H54 (cell line): ENCODE data around the gene CALHM6.
A peak's percentile ranks its signal among the peaks of the same experiment; 100 is the strongest.

Source experiments
- DNase-seq: peaks from one replicate; pipeline ENCODE4 v3.0.0; 2011; ENCODE audit warnings: low spot score, mixed read lengths; ENCODE audit not compliant: insufficient read length
- FAIRE-seq: peaks from 3 replicates; lab custom pipeline; 2011; peaks lifted over from hg19 to GRCh38; lab: Jason Lieb, UNC
- POLR2A ChIP-seq: IDR thresholded peaks from 2 replicates; pipeline ENCODE4 v1.6.1; 2011; ENCODE audit warnings: low read depth, mild to moderate bottlenecking, low read length

Gene CALHM6

DNA sequence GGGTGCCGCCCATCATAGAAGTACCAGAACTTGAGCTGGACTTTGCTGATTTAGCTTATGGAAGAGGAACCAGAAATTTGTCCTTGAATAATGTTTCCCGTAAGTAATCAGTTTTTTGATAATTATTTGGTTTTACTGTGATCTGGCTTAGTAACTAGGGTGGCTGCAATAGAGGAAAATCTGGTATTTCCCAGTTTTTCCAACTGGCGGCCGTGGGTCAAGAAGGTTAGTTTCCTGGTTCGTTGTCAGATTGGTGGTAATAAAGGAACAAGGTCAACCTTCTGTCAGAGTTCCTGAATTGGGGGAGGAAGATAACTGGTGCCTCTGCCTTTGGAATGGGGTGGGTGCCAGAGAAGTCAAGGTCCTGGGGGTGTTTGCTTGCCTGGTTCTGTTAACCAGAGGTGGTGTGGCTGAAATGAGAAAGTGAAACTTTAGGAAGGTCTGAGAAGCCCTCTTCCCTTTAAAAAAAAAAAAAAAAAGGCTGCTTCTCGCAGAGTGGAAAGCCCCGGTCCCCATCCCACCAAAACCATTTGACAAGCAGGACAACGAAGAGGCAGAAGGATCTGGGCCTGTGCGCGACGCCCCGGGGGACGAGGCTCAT, at the start of gene CALHM6:
TSS of gene CALHM6 (plus strand) at position 45 of the 601 bp plus-strand sequence. CDS start at position 600, 555 bp downstream.
- no peak for TF ChIP-seq POLR2A
- FAIRE-seq (no peak), DNase-seq (no peak)

DNA sequence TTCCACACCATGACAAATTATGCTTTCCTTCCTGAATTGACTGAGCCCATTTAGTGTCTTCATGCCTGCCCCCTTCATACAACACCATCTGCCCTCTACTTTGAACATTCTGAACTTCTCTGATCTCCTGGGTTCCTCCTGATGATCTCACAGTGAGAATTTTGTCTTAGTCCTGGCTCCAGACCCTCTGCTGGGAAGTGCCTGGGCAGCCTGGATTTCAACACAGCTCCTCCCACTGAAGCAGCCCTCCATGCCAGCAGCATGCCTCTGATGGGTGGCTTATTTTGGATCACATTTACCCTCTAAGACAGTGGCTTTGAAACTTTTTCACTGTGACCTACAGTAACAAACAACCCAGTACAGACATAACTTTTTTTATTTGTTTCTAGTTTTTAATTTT, 48.9 kb upstream of the CALHM6 start:
- DNase-seq (no peak), FAIRE-seq (no peak)
- no peak for TF ChIP-seq POLR2A

DNA sequence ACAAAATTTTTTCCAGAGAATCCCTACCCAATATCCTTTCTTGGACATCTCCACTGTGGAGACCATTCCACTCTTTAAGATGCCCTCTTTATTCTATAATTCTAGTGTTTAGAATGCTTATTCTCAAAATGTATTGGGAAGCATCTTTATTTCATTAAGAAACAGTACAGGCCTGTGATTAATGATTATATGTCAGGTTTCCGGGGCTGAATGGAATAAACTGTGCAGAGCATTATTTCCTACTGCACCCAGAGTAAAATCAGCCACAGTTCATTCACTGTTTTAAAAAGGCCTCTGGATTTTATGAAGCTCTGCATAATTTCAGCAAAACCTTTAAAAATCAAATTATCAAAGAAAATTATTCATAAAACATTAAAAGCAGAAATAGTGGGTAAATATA, 47.8 kb upstream of the CALHM6 start:
- DNase-seq (no peak), FAIRE-seq (no peak)
- no peak for TF ChIP-seq POLR2A

DNA sequence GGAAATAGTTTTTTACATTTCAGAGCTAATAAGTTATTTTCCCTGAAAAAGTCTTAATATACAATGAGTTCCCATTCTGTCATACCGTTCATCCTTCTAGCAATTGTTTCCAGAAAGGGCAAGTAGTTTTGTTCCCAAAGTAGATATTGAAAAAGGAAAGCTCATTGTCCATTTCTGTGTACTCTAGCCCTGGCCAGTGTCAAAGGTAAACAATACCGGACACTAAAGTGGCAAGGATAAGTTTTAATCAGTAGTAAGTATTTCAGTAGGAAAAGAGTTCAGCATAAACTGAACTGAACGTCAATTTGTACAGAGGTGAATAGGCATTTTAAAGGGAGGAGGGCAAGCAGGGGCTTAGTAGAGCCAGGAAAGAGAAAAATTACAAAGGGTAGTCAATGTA, 43.5 kb upstream of the CALHM6 start:
- no peak for DNase-seq
- no peak for FAIRE-seq
- TF ChIP-seq POLR2A: no peak

DNA sequence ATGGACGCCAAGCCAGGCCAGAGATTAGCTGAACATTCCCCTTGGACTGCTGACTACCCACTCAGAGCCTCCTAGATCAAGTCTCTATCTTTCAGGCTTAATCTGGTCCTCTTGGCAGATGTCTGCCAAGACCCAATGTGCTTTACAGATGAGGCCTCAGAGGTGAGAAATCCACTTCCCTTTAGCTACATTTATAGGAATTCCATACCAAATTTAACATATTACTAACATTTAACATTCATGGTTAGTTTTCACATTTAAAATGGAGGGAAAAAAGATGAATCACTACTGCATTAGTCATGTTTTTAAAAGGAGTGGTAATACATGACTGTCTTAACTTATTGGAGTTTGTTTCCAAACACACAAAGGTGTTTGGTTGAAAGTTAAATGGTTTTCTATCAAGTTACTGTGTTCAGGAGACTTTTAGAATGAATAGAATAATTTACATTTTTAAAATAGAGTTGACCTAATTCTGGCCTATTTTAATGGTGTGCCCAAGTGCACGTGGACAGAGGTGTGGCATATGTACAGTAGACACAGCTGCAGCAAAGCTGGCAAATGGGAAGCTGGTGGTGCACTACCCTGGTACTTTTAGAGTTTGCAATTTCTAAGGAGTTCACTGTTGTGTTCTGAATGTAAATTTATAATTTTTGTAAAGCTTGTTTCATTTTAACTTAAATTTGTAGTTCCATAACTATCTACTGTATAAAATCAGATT, 41.9 kb upstream of the CALHM6 start:
- DNase-seq (no peak), FAIRE-seq (no peak)
- TF ChIP-seq POLR2A: no peak

DNA sequence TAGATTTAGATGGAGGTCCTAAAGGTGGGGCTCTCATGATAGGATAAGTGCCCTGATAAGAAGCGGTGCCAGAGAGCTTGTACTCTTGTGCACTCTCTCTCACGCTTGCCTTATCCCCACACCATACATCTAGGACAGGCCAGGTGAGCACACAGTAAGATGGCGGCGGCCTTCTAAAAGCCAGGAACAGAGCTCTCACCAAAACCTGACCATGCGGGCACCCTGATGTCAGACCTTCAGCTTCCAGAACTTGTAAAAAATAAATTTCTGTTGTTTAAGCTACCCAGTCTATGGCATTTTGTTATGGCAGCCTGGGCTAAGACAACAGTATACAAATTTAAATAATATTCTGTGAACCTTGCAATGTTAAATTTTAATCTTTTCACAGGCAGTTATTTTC, 40.8 kb upstream of the CALHM6 start:
- TF ChIP-seq POLR2A: no peak
- DNase-seq (no peak), FAIRE-seq (no peak)

DNA sequence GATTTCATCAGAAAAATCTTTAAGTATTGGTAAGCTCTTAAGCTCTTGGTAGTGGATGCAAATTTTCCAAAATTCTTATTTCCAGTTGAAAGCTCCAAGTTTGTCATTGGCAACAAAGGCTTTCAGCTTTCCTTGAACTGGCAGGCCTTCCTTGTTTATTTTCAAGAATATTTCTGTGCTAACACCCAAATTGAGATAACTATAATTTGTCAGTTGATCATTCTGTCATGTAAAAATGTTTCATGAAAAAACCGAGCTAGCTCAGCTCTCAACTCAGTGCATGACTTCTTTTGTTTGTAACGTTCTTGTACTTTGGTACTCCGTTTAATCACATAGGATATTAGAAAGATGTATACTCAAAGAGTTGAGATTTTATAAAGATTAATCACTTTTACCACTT, 38.9 kb upstream of the CALHM6 start:
- FAIRE-seq: no peak
- no peak for DNase-seq
- no peak for TF ChIP-seq POLR2A

DNA sequence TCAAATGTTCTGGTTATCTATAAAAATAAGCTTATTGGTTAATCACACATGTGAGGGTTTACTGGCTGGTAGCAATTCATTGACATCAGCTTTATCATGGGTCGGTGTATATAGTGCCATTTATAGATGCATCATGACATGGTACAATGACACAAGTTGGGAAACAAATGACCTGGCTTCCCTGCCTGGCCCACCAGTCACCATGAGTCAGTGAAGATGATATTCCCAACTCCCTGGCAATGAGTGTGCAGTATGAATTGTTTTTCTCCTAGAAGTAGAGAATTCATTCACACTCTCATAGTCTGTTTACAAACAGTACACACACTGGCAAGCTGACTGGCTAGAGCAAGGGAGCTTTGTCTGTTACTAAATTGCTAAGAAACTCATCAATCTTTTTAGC, 37.2 kb upstream of the CALHM6 start:
- DNase-seq (no peak), FAIRE-seq (peak; percentile 75)
- TF ChIP-seq POLR2A: no peak

DNA sequence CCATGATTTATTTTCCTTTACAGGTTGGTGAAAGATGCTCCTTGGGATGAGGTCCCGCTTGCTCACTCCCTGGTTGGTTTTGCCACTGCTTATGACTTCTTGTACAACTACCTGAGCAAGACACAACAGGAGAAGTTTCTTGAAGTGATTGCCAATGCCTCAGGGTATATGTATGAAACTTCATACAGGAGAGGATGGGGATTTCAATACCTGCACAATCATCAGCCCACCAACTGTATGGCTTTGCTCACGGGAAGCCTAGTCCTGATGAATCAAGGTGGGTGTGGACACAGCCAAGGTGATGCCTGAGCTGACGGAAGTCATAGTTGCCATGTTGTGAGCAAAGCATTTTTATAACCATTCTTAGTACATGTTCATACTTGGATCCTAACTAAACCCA, 34.6 kb upstream of the CALHM6 start:
- FAIRE-seq: no peak
- no peak for DNase-seq
- TF ChIP-seq POLR2A: no peak

DNA sequence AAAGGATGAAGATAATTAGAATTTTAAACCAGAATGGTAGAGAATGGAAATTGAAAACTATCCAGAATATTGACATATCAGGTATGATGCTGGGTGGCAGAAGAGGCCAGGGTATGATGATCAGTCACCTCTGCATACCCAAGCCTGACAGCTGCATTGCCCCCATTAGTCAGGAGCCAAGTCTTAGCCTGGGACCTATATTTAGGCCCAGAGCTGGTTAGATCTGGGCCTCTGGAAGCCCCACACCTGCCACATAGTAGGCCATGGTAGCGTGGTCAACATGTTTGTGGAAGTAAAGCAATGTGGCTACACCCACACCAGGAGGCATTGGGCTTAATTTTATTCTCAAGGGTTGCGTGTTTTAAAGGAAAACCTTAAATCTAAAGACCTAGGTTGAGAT, 32.1 kb upstream of the CALHM6 start:
- FAIRE-seq: no peak
- TF ChIP-seq POLR2A: no peak
- DNase-seq: no peak

DNA sequence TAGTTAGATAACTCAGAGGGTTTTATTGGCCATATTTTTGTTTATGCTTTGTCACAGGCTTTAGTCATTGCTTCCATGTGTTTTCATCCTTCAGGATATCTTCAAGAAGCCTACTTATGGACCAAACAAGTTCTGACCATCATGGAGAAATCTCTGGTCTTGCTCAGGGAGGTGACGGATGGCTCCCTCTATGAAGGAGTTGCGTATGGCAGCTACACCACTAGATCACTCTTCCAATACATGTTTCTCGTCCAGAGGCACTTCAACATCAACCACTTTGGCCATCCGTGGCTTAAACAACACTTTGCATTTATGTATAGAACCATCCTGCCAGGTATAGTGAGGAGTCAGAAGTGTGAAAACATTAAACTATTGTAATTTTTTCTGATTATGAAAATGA, 30.3 kb upstream of the CALHM6 start:
- DNase-seq (no peak), FAIRE-seq (no peak)
- TF ChIP-seq POLR2A: no peak

DNA sequence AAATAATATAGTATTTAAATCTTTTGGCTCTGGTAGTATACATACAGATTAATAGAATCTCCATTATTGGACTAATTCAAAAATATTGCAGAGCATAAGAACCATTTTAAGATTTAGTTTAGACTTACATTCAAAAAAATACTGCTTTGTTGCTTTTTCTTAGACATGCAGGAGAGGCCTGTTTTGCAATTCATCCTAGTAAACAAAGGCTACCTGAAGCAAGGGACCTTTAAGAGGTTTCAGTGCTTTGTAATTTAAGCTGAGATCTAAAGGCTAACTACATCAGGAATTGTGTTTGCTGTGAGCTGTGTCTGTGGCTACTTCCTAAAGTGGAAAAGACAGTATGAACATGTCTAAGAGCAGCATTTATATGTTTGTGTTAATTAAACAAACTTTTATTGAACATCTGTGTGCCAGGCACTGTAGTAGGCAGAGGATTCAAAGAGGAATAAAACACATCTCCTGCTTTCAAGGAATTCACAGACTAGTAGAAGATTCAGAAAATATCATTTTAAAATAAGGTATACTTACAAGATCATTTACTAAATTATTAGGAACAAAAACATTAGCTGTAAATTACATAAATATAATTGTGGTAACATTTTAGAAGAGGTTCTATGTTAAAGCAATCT, 29.1 kb upstream of the CALHM6 start:
- FAIRE-seq (no peak), DNase-seq (no peak)
- TF ChIP-seq POLR2A: no peak

DNA sequence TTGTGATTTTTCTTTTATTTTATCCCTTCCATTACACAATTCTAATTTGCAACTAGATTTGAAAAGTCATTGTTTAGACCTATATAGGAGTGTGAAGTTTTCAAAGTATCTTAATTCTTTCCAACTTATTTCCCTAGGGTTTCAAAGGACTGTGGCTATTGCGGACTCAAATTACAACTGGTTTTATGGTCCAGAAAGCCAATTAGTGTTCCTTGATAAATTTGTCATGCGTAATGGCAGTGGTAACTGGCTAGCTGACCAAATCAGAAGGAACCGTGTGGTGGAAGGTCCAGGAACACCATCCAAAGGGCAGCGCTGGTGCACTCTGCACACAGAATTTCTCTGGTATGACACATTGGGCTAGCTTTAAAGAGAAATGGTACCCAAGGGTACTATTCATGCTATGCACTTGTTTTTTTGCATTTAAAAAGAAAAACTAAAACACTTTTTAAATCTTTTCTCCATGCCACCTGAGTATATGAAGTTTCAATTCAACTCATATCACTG, 27.9 kb upstream of the CALHM6 start:
- TF ChIP-seq POLR2A: no peak
- no peak for DNase-seq
- FAIRE-seq: no peak

DNA sequence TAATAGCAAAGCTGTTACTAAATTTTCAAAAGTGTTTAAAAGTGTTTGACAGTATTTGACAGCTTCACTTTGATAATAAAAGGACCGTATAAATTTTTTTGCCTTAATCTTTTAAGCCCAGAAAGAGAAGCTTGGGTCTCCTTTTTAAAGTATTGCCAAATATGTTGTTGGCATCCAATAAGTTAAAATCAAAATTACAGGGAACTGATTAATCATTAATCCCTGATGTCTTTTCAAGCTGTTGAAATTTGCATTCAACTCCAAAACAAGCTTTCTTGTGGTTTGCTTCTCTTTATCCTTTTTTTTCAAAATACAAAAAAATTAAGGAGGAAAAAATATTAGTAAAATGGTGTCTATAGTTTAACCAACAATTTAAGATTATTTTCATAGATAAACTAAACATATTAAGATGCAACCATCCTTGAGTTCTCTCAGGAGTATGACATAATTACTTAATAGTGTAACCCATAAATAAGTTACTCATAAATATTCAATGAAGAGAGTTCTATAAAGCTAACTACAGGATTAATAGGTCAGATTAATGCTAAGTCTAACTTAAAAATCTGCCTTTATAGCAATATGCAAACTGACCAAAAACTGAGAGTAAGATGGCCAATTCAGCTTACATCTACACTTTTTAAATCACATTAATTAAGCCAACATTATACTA, 27.0 kb upstream of the CALHM6 start:
- DNase-seq (no peak), FAIRE-seq (no peak)
- TF ChIP-seq POLR2A: no peak
